GM12891 (cell line): ENCODE results near the gene ZNF471.

Experiments used
- DNase-seq: peaks from one replicate; pipeline ENCODE4 v3.0.0; 2011; ENCODE audit warnings: low spot score; ENCODE audit not compliant: insufficient read length
- FAIRE-seq: peaks from 2 replicates; lab custom pipeline; 2011; peaks lifted over from hg19 to GRCh38; lab: Jason Lieb, UNC
- PAX5 ChIP-seq: IDR thresholded peaks from 2 replicates; pipeline ENCODE4 v1.6.1; 2011; ENCODE audit warnings: low read length, moderate library complexity, mild to moderate bottlenecking; ENCODE audit not compliant: insufficient read depth, severe bottlenecking
- POLR2A ChIP-seq: IDR thresholded peaks from 2 replicates; pipeline ENCODE4 v1.6.1; 2011; ENCODE audit warnings: low read depth, low read length, control low read depth
- POLR2AphosphoS5 ChIP-seq: IDR thresholded peaks from 2 replicates; pipeline ENCODE4 v1.6.1; 2011; ENCODE audit warnings: low read depth, low read length, control low read depth
- POU2F2 ChIP-seq: IDR thresholded peaks from 2 replicates; pipeline ENCODE4 v1.6.1; 2011; ENCODE audit warnings: low read depth, mild to moderate bottlenecking, control low read depth, low read length, moderate library complexity
- SPI1 ChIP-seq: IDR thresholded peaks from 2 replicates; pipeline ENCODE4 v1.6.1; 2011; ENCODE audit warnings: low read depth, low read length, control low read depth
- TAF1 ChIP-seq: IDR thresholded peaks from 2 replicates; pipeline ENCODE4 v1.6.1; 2011; ENCODE audit warnings: low read depth, low read length, control low read depth

ZNF471 gene

GRCh38 chr19:56537442-56537841 is 29.8 kb downstream of the ZNF471 start:
- FAIRE-seq, result no peak
- no peak for DNase-seq
- TF ChIP-seq SPI1, result no peak
- TF ChIP-seq TAF1, result no peak
- TF ChIP-seq PAX5, result no peak
- TF ChIP-seq POLR2A, result no peak
- TF ChIP-seq POLR2AphosphoS5, result no peak
- no peak for TF ChIP-seq POU2F2

GRCh38 chr19:56538254-56538760 is 30.7 kb downstream of the ZNF471 start:
- DNase-seq, result peak; percentile 66
- peak; percentile 28 for FAIRE-seq
- TF ChIP-seq SPI1, result no peak
- TF ChIP-seq POLR2A, result no peak
- TF ChIP-seq TAF1, result no peak
- no peak for TF ChIP-seq PAX5
- no peak for TF ChIP-seq POLR2AphosphoS5
- no peak for TF ChIP-seq POU2F2

GRCh38 chr19:56538761-56539263 is 31.2 kb downstream of the ZNF471 start, which contains the start of gene ZFP28:
ZFP28 (plus strand) TSS chr19:56538948; CDS start chr19:56539019, 71 bp downstream.
- FAIRE-seq, result no peak
- peak; percentile 32 for DNase-seq
- TF ChIP-seq POU2F2 (no peak), SPI1 (no peak), POLR2AphosphoS5 (no peak), POLR2A (no peak), PAX5 (no peak), TAF1 (no peak)

GRCh38 chr19:56543776-56544175 is 36.1 kb downstream of the ZNF471 start:
- FAIRE-seq (no peak), DNase-seq (no peak)
- TF ChIP-seq TAF1 (no peak), POLR2A (no peak), PAX5 (no peak), SPI1 (no peak), POU2F2 (no peak), POLR2AphosphoS5 (no peak)

- no peak for FAIRE-seq
- no peak for TF ChIP-seq PAX5
- TF ChIP-seq TAF1, result no peak
- no peak for TF ChIP-seq POLR2A
- no peak for TF ChIP-seq POLR2AphosphoS5
- no peak for TF ChIP-seq SPI1
- TF ChIP-seq POU2F2, result no peak
- no peak for DNase-seq
Measured at GRCh38 chr19:56547535-56547934, 39.9 kb downstream of the ZNF471 start.

- FAIRE-seq, result no peak
- TF ChIP-seq TAF1, result no peak
- TF ChIP-seq POLR2AphosphoS5, result no peak
- no peak for TF ChIP-seq POU2F2
- TF ChIP-seq POLR2A, result no peak
- no peak for DNase-seq
Measured at GRCh38 chr19:56554272-56554869, 46.7 kb downstream of the ZNF471 start.

- TF ChIP-seq TAF1, result no peak
- no peak for TF ChIP-seq SPI1
- no peak for TF ChIP-seq POLR2AphosphoS5
- TF ChIP-seq PAX5, result no peak
- TF ChIP-seq POLR2A, result no peak
- TF ChIP-seq POU2F2, result no peak
- DNase-seq (no peak), FAIRE-seq (no peak)
Measured at GRCh38 chr19:56562766-56563165, 55.1 kb downstream of the ZNF471 start.

- no peak for TF ChIP-seq SPI1
- TF ChIP-seq TAF1, result no peak
- TF ChIP-seq POLR2A, result no peak
- TF ChIP-seq PAX5, result no peak
- no peak for TF ChIP-seq POLR2AphosphoS5
- no peak for TF ChIP-seq POU2F2
- peak; percentile 23 for FAIRE-seq
- peak; percentile 13 for DNase-seq
Measured at GRCh38 chr19:56566904-56567273, 59.2 kb downstream of the ZNF471 start.

GRCh38 chr19:56567274-56568120 is 59.8 kb downstream of the ZNF471 start, which contains the start of gene ZNF470:
ZNF470 (plus strand) TSS chr19:56567468; CDS start chr19:56570312, 2,844 bp downstream.
- DNase-seq (peak; percentile 80), FAIRE-seq (peak; percentile 90)
- TF ChIP-seq POLR2AphosphoS5 (no peak), SPI1 (peak; percentile 18; the same call in 1 of the 2 replicates), POLR2A (no peak)

GRCh38 chr19:56572589-56572988 is 64.9 kb downstream of the ZNF471 start:
- DNase-seq (no peak), FAIRE-seq (no peak)
- no peak for TF ChIP-seq POLR2AphosphoS5
- TF ChIP-seq PAX5, result no peak
- no peak for TF ChIP-seq SPI1
